ENCODE measurements around the gene PUS10. TPM values are rescaled to one million over a fixed set of nuclear protein-coding genes. Genes with fewer than 3 reads are reported as not detected.
A peak's percentile ranks its signal among the peaks of the same experiment; 100 is the strongest.
"Not testable (repeated sequence)": the region's sequence is repeated elsewhere in the genome, so short reads cannot be mapped to it uniquely, and the experiment has no call there.

The PUS10 gene
- polyA plus RNA-seq, 2 of the 4 experiments (the other 2 are of a cell fraction) = 3.3 to 9.3 TPM

GRCh38 chr2:60925994-60926740 is 91.9 kb downstream of the PUS10 start:
- ATAC-seq = peak; percentile 50 to 64; a peak in 5 of 6 replicates
- 87% methylated on average over 7 of the region's 7 CpGs for WGBS (ENCODE audit: missing lambda C conversion rate)
- Histone ChIP-seq H3K27ac (no peak overlapping the region), H3K9me3 (no peaks in the 10 kb centered on the region), H3K4me3 (no peak overlapping the region), H3K4me1 (peaks cover 12% of the 10 kb centered on the region), H3K4me2 (peak overlapping the region; percentile 33; the same call in 2 of the 3 replicates)
- DNase-seq (ENCODE audit: low read depth in 1 of 2, low spot score in 1 of 2) = peak in 1 of 2 experiments; percentile 24
- ChIA-PET POLR2A (interaction anchor here (0.7 kb wide), 1 partner anchor 10 kb away, joined by 3 read pairs; no protein-coding TSS in a partner anchor), CTCF (no interaction called here)
- FAIRE-seq = no peak
- TF ChIP-seq PHF8 (IDR thresholded peaks at IDR 0.05; ENCODE audit: borderline replicate concordance, low read depth) = no peak
- no peak for TF ChIP-seq E2F6 (IDR thresholded peaks at IDR 0.05; ENCODE audit: borderline replicate concordance, low read depth)
- TF ChIP-seq HOXA7 (CRISPR knock-in tag; IDR thresholded peaks at IDR 0.05) = no peak
- no peak for TF ChIP-seq EHMT2 (IDR thresholded peaks at IDR 0.05; ENCODE audit: low read depth)
- TF ChIP-seq SREBF2 (IDR thresholded peaks at IDR 0.05) = no peak
- no peak for TF ChIP-seq CEBPB (IDR thresholded peaks at IDR 0.05)
- TF ChIP-seq PBX3 (IDR thresholded peaks at IDR 0.05) = no peak
- TF ChIP-seq HDAC2 (IDR thresholded peaks at IDR 0.05) = no peak
- no peak for TF ChIP-seq FOSL2 (IDR thresholded peaks at IDR 0.05)
- TF ChIP-seq FOSL2 (CRISPR knock-in tag; IDR thresholded peaks at IDR 0.05) = no peak
- TF ChIP-seq GATA3 (IDR thresholded peaks at IDR 0.05; ENCODE audit: borderline replicate concordance) = no peak
- no peak for TF ChIP-seq NFE2L2 (conservative IDR thresholded peaks at IDR 0.05; ENCODE audit: low read length)
- no peak for TF ChIP-seq MAFK (IDR thresholded peaks at IDR 0.05; ENCODE audit: partially characterized antibody)
- TF ChIP-seq FOXS1 (CRISPR knock-in tag; IDR thresholded peaks at IDR 0.05) = no peak
- TF ChIP-seq RFX5 (IDR thresholded peaks at IDR 0.05) = no peak
- no peak for TF ChIP-seq CBX8 (IDR thresholded peaks at IDR 0.05)
- no peak for TF ChIP-seq ZNF302 (CRISPR knock-in tag; IDR thresholded peaks at IDR 0.05)

GRCh38 chr2:60907329-60907728 is 110.7 kb downstream of the PUS10 start:
- DNase-seq (ENCODE audit: low read depth in 1 of 2, low spot score in 1 of 2) (no peak), ATAC-seq (no peak), FAIRE-seq (no peak)
- TF ChIP-seq MAZ (IDR thresholded peaks at IDR 0.05; ENCODE audit: borderline replicate concordance, low read depth, low read length) = no peak
- TF ChIP-seq SMC3 (IDR thresholded peaks at IDR 0.05) = no peak
- TF ChIP-seq TP53 (CRISPR knock-in tag; IDR thresholded peaks at IDR 0.05) = no peak
- ChIA-PET POLR2A (no interaction called here), CTCF (interaction anchor here (0.6 kb wide), 1 partner anchor 357 kb away, joined by 3 read pairs; no protein-coding TSS in a partner anchor)
- 97% methylated on average over 8 of the region's 8 CpGs for WGBS (ENCODE audit: missing lambda C conversion rate)
- no peaks in the 10 kb centered on the region for H3K4me1 ChIP-seq
- H3K27ac ChIP-seq = no peak overlapping the region
- H3K9me3 ChIP-seq = no peaks in the 10 kb centered on the region
- H3K4me3 ChIP-seq = no peak overlapping the region
- no peak overlapping the region for H3K4me2 ChIP-seq

GRCh38 chr2:60906395-60906794 is 111.7 kb downstream of the PUS10 start:
- TF ChIP-seq HEYL (CRISPR knock-in tag; IDR thresholded peaks at IDR 0.05) = no peak
- TF ChIP-seq TP53 (CRISPR knock-in tag; IDR thresholded peaks at IDR 0.05) = no peak
- TF ChIP-seq HMGXB4 (CRISPR knock-in tag; IDR thresholded peaks at IDR 0.05; ENCODE audit: borderline replicate concordance) = no peak
- ATAC-seq = peak in 1 of 2 experiments; percentile 34; a peak in 2 of 6 replicates
- no peak overlapping the region for H3K27ac ChIP-seq
- CTCF ChIA-PET = no interaction called here
- POLR2A ChIA-PET = no interaction called here
- H3K4me2 ChIP-seq = no peak overlapping the region
- 97% methylated on average over 2 of the region's 2 CpGs for WGBS (ENCODE audit: missing lambda C conversion rate)
- FAIRE-seq = no peak
- no peak for DNase-seq (ENCODE audit: low read depth in 1 of 2, low spot score in 1 of 2)
- H3K4me1 ChIP-seq = no peaks in the 10 kb centered on the region
- no peak overlapping the region for H3K4me3 ChIP-seq
- no peaks in the 10 kb centered on the region for H3K9me3 ChIP-seq

- POLR2A ChIA-PET; FAIRE-seq; H3K4me3 ChIP-seq; H3K9me3 ChIP-seq; H3K4me2 ChIP-seq; ATAC-seq; CTCF ChIA-PET; H3K27ac ChIP-seq; H3K4me1 ChIP-seq; DNase-seq (ENCODE audit: low read depth in 1 of 2, low spot score in 1 of 2): not testable (repeated sequence)
- WGBS (ENCODE audit: missing lambda C conversion rate) = 89% methylated on average over 5 of the region's 5 CpGs
Measured at GRCh38 chr2:60905867-60906266, 112.2 kb downstream of the PUS10 start.

GRCh38 chr2:60901296-60901695 is 116.8 kb downstream of the PUS10 start:
- H3K4me3 ChIP-seq; H3K27ac ChIP-seq; ATAC-seq; POLR2A ChIA-PET; CTCF ChIA-PET; H3K4me2 ChIP-seq; H3K9me3 ChIP-seq; FAIRE-seq; H3K4me1 ChIP-seq; DNase-seq (ENCODE audit: low read depth in 1 of 2, low spot score in 1 of 2): not testable (repeated sequence)
- WGBS (ENCODE audit: missing lambda C conversion rate) = 94% methylated on average over 6 of the region's 6 CpGs

All from A549 (cell line).